Hindlimb muscle (tissue), 1 donor: ENCODE data around the gene ASIC3. TPM values are rescaled to one million over a fixed set of nuclear protein-coding genes. Genes with fewer than 3 reads are reported as not detected.

ENCODE experiments used
- DNase-seq: peaks from one replicate; pipeline ENCODE4 v3.0.0-alpha.2; 2013
- polyA plus RNA-seq: library from polyadenylated mRNA; unstranded; fragments of 120-200 nt; gene quantifications from one replicate; pipeline ENCODE4 v1.2.1, GENCODE V29; 2013; ENCODE audit not compliant: insufficient read length

Gene ASIC3
- polyA plus RNA-seq, 1 donor = 4.2 TPM

DNA sequence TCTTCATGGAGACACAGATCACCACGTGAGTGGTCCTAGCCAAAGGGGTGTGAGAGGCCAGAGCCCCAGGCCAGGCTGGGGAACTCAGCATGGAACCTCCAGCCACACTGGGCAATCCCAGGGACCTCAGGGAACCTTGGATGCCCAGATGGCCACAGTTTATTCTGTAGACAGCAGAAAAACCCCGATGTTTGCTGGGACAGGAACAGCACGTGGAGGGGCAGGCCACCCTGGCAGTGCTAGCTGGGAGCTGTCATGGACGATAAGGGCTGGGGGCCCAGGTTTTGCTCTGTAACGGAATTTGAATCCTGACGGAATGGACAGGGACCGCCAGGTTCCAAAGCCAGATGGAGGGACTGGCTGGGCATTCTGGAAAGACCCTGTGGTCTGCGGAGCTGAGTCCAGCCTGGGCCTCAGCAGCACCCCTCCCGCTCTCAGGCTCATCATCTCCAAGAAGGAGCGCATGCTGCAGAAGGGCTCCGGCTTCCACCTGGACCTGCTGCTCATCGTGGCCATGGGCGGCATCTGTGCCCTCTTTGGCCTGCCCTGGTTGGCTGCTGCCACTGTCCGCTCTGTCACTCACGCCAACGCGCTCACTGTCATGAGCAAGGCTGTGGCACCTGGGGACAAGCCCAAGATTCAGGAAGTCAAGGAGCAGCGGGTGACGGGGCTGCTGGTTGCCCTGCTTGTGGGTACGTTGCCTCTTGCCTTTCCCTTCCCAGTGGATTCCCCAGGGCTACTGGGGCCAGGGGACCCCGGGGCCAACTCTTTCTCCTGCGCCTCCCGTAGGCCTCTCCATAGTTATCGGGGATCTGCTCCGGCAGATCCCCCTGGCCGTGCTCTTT lies 26.7 kb downstream of the ASIC3 start:
- no peak for DNase-seq

DNA sequence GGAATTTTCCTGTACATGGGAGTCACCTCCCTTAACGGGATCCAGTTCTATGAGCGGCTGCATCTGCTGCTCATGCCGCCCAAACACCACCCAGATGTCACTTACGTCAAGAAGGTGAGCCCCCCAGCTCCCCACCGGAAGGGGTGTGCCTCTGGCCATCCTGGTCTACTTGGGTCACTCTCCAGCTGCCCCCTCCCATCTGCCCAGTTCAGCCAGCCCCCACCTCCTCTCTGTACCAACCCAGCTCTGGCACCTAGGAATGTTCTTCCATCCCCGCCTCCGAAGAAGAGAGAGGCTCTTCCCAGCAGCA lies 27.3 kb downstream of the ASIC3 start:
- DNase-seq = no peak

DNA sequence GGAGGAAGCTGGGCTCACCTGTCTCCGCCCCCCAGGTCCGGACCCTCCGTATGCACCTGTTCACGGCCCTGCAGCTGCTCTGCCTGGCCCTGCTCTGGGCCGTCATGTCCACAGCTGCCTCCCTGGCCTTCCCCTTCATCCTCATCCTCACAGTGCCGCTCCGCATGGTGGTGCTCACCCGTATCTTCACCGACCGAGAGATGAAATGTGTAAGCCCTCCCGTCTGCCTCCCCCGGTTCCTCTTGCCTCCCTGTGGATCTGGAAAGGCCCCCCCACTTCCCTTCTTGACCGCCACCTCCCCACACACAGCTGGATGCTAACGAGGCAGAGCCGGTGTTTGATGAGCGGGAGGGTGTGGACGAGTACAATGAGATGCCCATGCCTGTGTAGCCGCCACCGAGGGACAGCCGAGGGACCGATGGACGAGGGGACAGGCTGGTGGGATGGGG lies 27.7 kb downstream of the ASIC3 start:
- no peak for DNase-seq

DNA sequence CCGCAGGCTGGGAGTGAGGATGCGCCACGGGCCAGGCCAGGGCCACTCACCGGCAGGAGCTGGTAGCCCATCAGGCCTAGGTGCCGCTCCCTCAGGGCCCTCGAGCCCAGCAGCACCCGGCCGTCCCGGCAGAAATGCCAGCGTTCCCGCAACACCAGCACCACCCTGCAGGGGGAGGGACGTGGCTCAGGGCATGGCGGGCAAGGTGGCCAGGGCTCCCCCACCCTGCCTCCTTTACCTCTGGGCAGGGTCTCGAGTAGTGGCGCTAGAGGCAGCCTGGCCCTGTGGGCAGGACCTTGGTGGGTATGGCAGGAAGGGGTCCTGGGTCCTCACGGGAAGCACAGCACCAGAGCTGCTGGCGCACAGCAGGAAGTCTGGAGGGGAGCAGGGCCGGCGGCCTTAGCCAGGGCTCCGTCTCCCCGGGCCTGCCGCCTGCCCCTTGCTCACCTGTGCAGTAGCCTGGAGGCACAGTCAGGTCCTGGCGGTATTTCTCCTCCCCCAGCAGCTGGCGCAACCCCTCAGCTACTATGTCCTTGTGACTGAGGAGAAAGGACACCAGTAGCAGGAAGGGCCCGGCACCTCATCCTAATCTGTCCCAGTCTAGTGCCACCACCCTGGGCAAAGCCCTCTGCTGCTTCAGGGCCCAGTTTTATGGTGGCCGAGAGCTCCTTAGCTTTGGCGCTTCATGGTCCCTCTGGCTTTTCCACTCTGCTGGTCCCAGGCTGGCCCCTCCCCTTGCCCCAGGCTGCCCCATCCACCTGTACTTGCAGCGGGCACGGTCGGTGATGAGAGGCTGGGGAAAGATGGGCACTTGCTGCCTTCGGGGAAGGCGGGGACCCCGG lies 28.8 kb downstream of the ASIC3 start:
- no peak for DNase-seq

DNA sequence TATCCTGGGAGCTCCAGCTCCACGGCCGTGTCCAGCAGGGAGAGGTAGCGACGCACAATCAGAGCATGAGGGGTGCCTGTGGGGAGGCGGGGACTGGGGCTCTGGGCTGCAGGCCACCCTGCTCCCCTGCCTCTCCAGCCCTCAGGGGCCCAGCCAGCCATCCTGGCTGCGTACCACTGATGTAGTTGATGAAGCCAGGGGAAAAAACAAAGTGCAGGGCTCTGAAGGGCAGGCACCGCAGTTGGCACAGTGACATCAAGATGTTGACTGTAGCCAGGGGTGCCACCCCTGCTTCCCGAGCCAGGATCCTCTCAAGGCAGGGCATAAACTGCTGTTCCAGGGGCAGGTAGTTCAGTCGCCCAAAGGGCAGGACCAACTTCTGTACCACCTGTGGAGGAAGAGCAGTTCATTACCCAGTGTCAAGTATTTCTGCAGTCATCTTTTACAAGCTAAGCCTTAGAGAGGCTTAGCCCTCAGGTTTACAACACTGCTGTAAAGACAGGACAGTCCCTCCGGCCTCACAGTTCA lies 29.4 kb downstream of the ASIC3 start:
- DNase-seq = no peak

DNA sequence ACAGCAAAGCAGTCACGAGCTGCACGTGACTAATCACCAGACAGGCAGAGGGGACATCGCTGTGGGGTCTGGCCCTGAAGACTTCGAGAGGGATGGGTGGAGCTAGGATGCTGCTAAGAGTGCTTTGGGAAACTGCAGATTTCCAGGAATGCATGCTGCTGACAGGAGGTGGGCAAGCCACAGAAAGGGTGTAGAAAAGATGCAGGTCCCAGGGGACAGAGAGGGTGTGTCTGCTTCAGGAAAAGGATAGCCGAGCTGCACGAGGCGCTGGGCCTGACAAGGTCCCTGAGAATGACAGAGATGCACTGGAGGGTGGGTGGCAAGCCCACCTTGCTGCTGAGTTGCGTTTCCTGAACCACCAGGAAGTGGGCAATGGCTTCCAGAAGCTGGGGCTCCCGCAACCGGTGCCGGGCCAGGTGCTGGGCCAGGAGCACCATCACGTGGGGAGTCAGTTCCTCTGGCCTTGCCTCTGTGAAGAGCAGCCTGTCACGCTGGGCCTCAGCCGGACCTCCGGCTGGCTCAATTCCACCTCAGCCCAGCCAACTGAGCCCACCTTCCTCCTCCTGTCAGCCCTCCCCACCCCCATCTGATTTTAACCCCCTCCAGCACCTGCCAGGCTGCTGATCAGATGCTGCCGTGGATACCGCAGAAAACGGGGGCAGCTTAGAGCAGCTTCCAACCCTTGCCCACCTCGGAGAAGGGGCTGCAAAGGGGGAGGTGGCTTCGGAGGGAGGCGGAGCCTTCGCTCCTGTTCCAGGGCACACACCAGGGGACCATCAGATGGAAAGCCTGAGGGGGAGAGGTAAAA lies 30.1 kb downstream of the ASIC3 start:
- no peak for DNase-seq

DNA sequence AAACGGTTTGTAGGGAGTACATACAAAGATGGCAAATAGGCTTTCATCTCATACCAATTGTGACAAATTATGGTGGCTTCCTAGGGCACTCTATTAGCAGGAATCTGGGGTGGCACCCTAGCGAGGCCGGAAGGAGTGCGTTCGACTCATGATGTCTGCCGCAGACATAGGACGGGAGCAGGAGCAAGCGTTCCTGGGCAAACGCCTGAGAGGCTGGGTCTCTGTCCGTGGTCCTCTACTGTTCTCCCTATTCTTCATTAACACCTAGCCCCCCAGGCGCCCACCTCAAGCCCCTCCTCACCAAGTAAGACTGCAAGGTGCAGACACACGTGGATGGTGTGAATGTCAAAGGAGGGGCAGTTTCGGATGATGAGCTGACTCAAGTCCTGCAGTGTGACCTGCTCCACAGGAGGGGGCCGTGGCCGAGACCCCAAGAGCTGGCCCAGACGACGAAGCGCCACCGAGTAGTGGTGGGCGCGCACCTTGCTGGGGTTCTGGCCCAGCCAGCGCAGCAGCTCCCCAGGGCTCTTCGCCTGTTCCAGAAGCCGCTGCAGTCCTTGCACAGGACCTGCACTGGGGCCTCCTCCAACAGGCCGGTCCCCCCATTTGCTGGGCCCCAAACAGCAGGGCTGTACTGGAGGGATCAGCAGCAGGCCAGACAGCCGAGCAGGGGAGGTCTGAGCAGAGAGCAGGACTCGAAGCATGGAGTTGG lies 31.0 kb downstream of the ASIC3 start:
- DNase-seq = no peak

DNA sequence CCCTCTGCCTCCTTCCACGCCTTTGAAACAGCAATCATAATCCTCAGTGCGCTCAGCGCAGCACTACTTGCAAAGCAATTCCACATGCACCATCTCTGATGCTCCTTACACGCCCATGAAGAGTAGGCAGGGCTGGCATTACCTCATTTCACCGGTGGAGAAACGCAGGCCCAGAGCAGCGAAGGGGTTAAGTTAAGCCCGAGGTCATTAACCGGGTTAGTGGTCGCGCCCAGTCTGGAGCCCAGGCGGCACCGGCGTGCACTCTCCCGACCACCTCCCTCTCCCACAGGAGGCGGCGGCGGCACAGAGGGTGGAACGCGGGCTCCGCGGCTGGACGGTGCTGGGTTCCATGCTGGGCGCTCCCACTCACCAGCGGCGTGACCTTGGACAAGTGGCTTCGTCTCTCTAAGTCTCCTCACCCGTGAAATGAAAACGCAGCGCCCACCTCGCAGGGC lies 31.8 kb downstream of the ASIC3 start:
- DNase-seq = no peak

DNA sequence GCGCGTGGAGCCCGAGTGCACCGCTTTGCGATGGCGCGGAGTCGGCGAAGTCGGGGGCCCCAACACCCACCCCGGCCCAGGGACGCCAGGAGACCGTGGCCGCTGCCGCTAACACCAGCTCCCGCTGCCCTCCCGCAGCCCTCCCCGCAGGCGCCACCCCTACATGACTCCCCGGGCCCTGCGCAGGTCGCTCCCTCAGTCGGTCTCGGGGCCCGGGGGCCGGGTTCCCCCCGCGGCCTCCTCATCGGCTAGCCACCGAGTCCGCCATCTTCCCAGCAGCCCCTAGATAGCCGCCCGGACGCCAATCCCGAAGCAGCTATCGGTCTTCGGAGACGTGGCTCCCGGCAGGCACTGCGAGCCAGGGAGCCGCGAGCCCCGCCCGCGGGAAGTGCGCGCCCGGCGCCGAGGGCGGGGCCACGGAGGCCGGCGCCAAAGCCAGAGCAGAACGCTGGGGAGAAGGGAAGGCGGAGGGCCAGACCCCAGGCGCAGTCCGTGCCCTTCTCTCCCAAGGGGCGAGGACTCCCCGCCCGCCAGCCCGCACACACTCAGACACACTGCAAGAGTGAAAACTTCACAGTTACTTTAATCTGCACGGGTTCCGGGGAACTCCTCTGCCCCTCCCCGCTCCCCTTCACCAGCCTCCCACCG lies 32.3 kb downstream of the ASIC3 start, which contains the start of gene FASTK:
TSS of gene FASTK (minus strand) at position 288 of the 648 bp plus-strand sequence. CDS start at position 245, 43 bp downstream.
- DNase-seq = peak; percentile 94

DNA sequence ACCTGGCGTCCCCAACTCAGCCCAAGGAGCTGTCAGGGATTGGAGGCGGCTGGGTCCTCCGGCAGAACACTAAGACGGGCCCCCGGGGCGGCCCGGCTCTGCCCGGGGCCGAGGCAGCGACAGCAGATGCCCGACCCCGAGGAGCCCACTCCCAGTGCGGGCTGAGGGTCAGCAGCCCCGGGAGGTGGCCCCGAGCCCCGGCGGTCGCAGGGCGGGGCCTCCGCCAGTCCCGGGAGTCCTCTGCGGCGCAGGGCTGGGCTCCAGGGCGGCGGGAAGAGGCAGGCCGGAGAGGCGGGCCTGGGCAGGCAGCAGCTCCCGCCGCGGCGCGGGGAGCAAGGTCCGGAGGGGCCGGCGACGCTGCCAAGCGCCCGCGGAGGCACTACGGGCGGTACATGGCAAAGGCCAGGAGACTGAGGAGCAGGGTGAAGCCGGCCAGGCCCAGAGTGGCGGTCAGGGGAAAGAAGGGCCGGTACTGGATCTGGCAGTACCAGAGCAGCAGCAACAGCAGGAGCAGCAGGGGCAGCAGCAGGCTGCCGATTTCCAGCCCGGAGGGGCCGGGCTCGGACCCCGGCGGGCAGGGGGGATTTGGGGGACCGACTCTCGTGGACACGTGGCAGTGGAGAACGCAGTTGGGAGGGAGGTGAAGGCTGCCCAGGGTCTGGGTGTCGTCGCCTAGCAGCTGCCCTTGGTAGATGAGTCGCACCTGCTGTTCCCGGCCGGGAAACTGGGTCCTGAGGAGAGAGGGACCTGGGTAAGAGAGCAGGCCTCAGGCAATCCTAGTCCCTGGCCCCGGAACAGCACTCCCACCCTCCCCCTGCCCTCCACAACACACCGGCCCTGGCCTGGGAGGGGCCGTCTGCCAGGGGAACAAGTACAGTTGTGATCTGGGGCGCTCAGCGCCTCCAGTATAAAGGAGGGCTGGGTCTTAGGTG lies 33.1 kb downstream of the ASIC3 start:
- DNase-seq = no peak

DNA sequence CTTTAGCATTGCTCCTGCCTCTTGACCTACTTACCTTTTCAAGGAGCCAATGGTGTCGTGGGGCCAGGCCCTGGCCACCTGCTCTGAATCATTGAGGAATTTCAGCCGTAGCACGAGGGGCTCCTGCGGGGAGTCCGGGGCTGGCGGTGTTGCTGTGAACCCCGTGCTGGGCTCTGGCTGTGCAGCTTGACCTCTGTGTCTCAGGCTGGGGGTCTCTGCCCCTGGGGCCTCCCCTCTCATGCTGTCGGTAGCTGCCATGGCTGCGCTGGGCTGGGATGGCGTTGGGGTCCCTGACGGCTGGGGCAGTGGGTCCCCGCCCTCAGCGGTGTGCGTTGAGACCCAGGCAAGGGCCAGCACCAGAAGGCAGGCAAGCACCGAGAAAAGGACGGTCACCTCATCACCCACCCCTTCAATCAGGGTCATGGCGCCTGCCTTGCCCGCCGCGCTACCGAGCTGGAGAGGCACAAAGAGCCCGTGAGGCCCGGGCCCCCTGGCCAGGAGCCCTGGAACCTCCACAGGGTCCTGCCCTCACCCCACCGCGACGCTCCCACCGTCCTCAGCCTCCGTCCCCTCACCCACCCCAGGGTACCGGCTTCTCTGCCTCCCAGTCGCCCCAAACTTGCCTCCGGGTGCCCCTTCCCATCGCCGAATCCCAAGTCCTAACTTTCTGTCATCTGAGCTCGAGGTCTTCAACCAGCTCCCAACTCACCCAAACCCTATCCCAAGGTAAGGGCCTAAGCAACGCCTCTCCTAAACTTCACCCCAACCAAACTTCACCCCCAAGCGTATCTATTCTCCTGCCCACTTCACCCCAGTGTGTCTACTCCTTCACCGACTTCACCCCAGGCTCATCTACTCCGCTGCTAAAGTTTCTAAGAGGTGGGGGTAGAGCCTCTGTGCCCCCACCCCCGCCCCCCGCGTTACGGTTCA lies 34.1 kb downstream of the ASIC3 start:
- DNase-seq = no peak

DNA sequence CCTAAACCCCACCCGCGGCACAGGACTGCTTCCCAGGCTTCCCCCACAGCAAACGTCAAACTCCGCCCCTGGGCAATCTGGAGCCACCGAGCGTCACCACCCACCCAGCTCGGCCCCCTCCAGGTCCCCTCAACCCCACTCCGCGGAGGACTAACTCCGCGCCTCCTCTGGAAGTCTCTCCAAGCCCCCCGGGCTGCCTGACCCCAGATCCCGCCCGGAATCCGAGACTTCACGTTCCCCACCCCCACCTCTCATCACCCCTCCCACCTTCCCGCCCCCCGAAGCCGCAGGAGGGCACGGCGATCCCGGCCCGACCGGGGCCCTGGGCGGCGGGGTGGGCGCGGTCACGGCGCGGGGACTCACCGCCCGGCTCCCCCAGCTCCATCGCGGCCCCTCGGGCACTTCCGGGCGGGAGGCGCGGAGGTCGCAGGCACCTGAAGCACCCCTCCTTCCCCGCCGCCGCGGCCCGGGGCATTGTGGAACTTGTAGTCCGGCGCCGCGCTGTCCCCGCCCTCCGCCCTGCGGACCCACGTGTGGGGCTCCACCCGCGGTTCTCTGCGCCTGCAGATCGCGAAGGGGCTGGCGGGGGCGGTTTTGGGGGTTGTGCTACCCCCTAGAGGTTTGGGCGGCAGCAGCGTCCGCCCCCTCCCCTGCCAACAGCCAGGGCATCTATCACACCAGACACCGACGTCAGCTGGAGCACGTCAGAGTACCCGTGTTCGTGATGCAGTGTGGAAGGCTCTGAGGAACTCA lies 34.9 kb downstream of the ASIC3 start, which contains the start of gene TMUB1:
TSS of gene TMUB1 (minus strand) at position 423 of the 753 bp plus-strand sequence. CDS start 930 bp downstream, outside the sequence.
- DNase-seq = no peak

DNA sequence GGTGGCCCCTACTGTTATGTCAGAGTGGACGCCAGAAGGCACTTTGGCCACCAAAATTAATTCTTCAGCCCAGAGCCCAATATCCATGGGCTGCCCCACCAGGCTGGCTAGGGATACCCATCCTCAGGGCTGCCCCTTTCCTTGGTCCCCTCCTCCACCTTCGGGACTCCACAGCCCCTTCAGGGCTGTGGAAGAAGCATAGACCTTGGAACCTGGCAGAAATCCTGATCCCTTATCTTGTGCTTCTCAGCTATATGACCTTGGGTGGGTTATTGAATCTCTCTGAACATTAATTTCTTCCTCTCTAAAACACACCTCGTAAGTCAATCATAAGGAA lies 35.5 kb downstream of the ASIC3 start:
- DNase-seq = no peak

DNA sequence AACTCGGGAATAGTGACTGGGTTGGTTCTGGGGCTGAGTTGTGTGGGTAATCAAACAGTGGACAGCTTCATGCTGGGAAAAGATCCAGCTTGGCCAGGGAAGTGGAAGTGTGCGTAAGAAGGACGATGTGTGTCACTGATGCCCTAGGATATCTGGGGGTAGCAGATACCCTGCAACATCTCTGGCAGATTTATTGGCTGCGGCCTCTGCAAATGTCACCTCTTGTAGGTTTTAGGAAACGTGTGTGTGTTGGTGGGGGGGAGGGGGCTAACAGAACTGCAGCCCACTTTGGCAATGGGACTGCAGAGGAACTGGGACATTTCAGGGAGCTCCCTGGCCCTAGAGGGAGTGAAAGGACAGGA lies 37.0 kb downstream of the ASIC3 start:
- DNase-seq = no peak

DNA sequence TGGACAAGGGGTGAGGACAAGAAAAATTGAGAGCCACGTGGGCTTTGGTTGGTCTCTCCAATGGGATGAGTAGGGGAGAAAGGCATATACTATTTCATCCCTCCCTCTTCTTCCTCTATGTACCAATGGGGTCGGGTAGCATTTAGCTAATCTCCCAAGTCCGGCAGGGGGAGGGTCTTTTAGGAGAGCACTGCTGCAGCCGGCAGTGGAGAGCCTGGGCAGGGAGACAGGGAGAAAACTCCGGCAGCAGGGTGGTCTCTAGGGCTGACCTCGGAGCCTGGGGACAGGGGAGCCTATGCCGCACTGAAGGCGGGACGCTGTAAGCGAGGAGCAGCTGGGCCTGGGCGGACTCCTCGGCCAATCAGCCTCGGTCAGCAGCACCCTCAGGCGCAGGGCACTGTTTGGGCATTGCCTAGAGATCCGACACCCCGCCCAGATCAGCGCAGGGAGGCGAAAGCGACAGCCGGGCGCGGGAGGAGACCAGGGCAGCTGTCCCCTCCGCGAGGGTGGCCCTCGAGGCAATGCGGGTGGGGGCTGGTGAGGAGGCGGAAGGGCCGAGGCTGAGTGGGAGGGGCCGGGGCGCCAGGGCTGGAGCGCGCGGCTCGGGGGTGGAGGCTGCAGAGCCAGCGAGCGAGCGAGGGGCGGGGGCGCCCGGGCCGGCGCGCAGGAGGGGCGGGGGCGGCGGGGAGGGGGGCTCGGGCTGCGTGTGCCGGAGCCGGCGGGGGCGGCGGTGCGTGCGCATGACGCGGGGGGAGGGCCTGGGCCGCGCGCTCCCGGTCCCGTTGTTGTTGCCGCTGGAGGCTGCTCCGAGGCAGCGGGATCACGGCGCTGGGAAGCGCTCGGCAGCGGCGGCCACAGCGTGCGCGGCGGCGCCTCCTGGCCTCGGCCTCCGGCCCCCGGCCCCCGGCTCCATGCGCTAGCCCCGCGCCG lies 37.6 kb downstream of the ASIC3 start, which contains the start of gene AGAP3:
TSS of gene AGAP3 (plus strand) at position 785 of the 930 bp plus-strand sequence. CDS start 267 bp downstream, outside the sequence.
- DNase-seq = peak; percentile 89

DNA sequence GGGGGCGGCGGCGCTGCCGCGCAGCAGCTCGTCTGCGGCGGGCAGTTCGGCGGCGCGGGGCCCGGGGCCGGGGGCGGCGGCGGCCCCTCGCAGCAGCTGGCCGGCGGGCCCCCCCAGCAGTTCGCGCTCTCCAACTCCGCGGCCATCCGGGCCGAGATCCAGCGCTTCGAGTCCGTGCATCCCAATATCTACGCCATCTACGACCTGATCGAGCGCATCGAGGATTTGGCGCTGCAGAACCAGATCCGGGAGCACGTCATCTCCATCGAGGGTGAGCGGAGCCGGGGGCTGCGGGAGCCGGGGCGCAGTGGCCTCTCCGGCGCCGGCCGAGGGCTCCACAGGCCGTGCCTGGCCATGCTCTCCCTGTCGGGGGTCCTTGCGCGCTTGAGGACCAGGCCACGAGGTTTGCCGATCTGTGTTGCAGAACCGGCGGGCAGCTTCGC lies 38.5 kb downstream of the ASIC3 start:
- DNase-seq = no peak
